T-helper 2 cell (primary cell): ENCODE data around the gene PDZD2.
"Not testable (repeated sequence)": the region's sequence is repeated elsewhere in the genome, so short reads cannot be mapped to it uniquely, and the experiment has no call there.

ENCODE experiments used
- DNase-seq, 5 experiments: peaks; one replicate each; pipeline versions ENCODE4 v3.0.0 to v3.0.0-alpha.2; 2012 to 2022

Gene PDZD2

GRCh38 chr5:31986101-31986500 lies 347.2 kb downstream of the PDZD2 start:
- DNase-seq: no peak

GRCh38 chr5:31987985-31988710 lies 349.2 kb downstream of the PDZD2 start:
- no peak for DNase-seq

- DNase-seq: no peak
Observed at GRCh38 chr5:31990081-31990650, 351.2 kb downstream of the PDZD2 start.

- no peak for DNase-seq
Observed at GRCh38 chr5:31990701-31991110, 351.8 kb downstream of the PDZD2 start.

- DNase-seq: no peak
Observed at GRCh38 chr5:31992377-31992776, 353.4 kb downstream of the PDZD2 start.

GRCh38 chr5:31993165-31993961 lies 354.4 kb downstream of the PDZD2 start:
- DNase-seq: no peak

GRCh38 chr5:31995006-31995405 lies 356.1 kb downstream of the PDZD2 start:
- no peak for DNase-seq

- DNase-seq: peak in 1 of 5 experiments; percentile 14
Observed at GRCh38 chr5:31995714-31996113, 356.8 kb downstream of the PDZD2 start.

- no peak for DNase-seq
Observed at GRCh38 chr5:31996909-31997308, 358.0 kb downstream of the PDZD2 start.

GRCh38 chr5:31999470-31999869 lies 360.5 kb downstream of the PDZD2 start:
- no peak for DNase-seq

- DNase-seq: no peak
Observed at GRCh38 chr5:32000731-32001130, 361.8 kb downstream of the PDZD2 start.

GRCh38 chr5:32001284-32001683 lies 362.4 kb downstream of the PDZD2 start:
- DNase-seq: no peak

GRCh38 chr5:32001707-32002106 lies 362.8 kb downstream of the PDZD2 start:
- no peak for DNase-seq

- DNase-seq: peak in 1 of 5 experiments; percentile 9
Observed at GRCh38 chr5:32002755-32003154, 363.8 kb downstream of the PDZD2 start.

GRCh38 chr5:32003981-32004380 lies 365.1 kb downstream of the PDZD2 start:
- no peak for DNase-seq

- no peak for DNase-seq
Observed at GRCh38 chr5:32004404-32004803, 365.5 kb downstream of the PDZD2 start.

- no peak for DNase-seq
Observed at GRCh38 chr5:32008746-32009145, 369.8 kb downstream of the PDZD2 start.

GRCh38 chr5:32013658-32014057 lies 374.7 kb downstream of the PDZD2 start:
- no peak for DNase-seq

GRCh38 chr5:32014096-32014745 lies 375.3 kb downstream of the PDZD2 start:
- DNase-seq: no peak

GRCh38 chr5:32015262-32015661 lies 376.3 kb downstream of the PDZD2 start:
- not testable (repeated sequence) for DNase-seq

- DNase-seq: no peak
Observed at GRCh38 chr5:32017692-32018367, 378.9 kb downstream of the PDZD2 start.
